ENCODE measurements around the gene TP53TG5.

GRCh38 chr20:45419188-45420091 is 41.3 kb upstream of the TP53TG5 start:
- no peak for TF ChIP-seq CTCF (IDR thresholded peaks at IDR 0.05)
- TF ChIP-seq POLR2AphosphoS5 (IDR thresholded peaks at IDR 0.05) = peak; percentile 64 to 83 (median 70)
- TF ChIP-seq POLR2A (IDR thresholded peaks at IDR 0.05) = peak; percentile 30

Measured in breast epithelium (tissue), 3 donors.